Measurements from ENCODE around the gene SF3A2.
A peak's percentile ranks its signal among the peaks of the same experiment; 100 is the strongest.

The SF3A2 gene

GRCh38 chr19:2255982-2256685 lies 19.5 kb downstream of the SF3A2 start, which contains the start of gene JSRP1:
TSS of gene JSRP1 (minus strand) at chr19:2256417. CDS start at chr19:2255314, 1,103 bp downstream.
- ChIA-PET CTCF (no interaction called here), POLR2A (no interaction called here)
- H3K27ac ChIP-seq (ENCODE audit: extremely low read depth, low read depth, low read length) = no peak within 1 kb of the TSS
- no peak within 1 kb of the TSS for H3K4me3 ChIP-seq (ENCODE audit: low read depth, low read length)
- TF ChIP-seq SCRT1 (tag by site-specific recombination; IDR thresholded peaks at IDR 0.05; ENCODE audit: borderline replicate concordance) (peak; percentile 66; the same call in 1 of the 2 replicates), ZBTB8A (tag by site-specific recombination; IDR thresholded peaks at IDR 0.05) (0 out of 2 replicates have a peak, but pooled peaks have one; percentile 25), SP7 (tag by site-specific recombination; IDR thresholded peaks at IDR 0.05) (no peak), SCRT2 (tag by site-specific recombination; IDR thresholded peaks at IDR 0.05) (peak; percentile 89)
- TF ChIP-seq, protein P1, sequence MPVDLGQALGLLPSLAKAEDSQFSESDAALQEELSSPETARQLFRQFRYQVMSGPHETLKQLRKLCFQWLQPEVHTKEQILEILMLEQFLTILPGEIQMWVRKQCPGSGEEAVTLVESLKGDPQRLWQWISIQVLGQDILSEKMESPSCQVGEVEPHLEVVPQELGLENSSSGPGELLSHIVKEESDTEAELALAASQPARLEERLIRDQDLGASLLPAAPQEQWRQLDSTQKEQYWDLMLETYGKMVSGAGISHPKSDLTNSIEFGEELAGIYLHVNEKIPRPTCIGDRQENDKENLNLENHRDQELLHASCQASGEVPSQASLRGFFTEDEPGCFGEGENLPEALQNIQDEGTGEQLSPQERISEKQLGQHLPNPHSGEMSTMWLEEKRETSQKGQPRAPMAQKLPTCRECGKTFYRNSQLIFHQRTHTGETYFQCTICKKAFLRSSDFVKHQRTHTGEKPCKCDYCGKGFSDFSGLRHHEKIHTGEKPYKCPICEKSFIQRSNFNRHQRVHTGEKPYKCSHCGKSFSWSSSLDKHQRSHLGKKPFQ (tag by site-specific recombination; IDR thresholded peaks at IDR 0.05) = no peak
- H3K9me3 ChIP-seq (ENCODE audit: control insufficient read depth, insufficient read depth, low read depth, low read length) = no peaks in the 10 kb centered on the region
- no peaks in the 10 kb centered on the region for H3K4me1 ChIP-seq (ENCODE audit: control insufficient read depth, insufficient read depth, low read length)
- H3K36me3 ChIP-seq (ENCODE audit: control insufficient read depth in 2 of 2, insufficient read depth in 1 of 2, low read length in 2 of 2) = no peaks in the 10 kb centered on the region

GRCh38 chr19:2259336-2259735 lies 22.7 kb downstream of the SF3A2 start:
- Histone ChIP-seq H3K27ac (ENCODE audit: extremely low read depth, low read depth, low read length) (no peak overlapping the region), H3K4me3 (ENCODE audit: low read depth, low read length) (no peak overlapping the region), H3K9me3 (ENCODE audit: control insufficient read depth, insufficient read depth, low read depth, low read length) (no peaks in the 10 kb centered on the region), H3K36me3 (ENCODE audit: control insufficient read depth in 2 of 2, insufficient read depth in 1 of 2, low read length in 2 of 2) (no peaks in the 10 kb centered on the region), H3K4me1 (ENCODE audit: control insufficient read depth, insufficient read depth, low read length) (no peaks in the 10 kb centered on the region)
- POLR2A ChIA-PET = interaction anchor here (1.0 to 1.9 kb wide), 3 partner anchors 20 to 217 kb away, joined by 3 to 4 read pairs (median 3); partner anchors contain the start of genes GADD45B, LSM7 and SPPL2B
- CTCF ChIA-PET = interaction anchor here (0.6 to 1.7 kb wide), 6 partner anchors 15 to 387 kb away, joined by 3 to 11 read pairs (median 4); partner anchors contain the start of gene PLEKHJ1
- no peak for TF ChIP-seq ZSCAN23 (tag by site-specific recombination; IDR thresholded peaks at IDR 0.05)
- TF ChIP-seq MZF1 (tag by site-specific recombination; IDR thresholded peaks at IDR 0.05; ENCODE audit: borderline replicate concordance) = 0 out of 2 replicates have a peak, but pooled peaks have one; percentile 21
- TF ChIP-seq ZEB2 (tag by site-specific recombination; IDR thresholded peaks at IDR 0.05) = peak; percentile 60; the same call in 1 of the 2 replicates
- TF ChIP-seq, protein P2, sequence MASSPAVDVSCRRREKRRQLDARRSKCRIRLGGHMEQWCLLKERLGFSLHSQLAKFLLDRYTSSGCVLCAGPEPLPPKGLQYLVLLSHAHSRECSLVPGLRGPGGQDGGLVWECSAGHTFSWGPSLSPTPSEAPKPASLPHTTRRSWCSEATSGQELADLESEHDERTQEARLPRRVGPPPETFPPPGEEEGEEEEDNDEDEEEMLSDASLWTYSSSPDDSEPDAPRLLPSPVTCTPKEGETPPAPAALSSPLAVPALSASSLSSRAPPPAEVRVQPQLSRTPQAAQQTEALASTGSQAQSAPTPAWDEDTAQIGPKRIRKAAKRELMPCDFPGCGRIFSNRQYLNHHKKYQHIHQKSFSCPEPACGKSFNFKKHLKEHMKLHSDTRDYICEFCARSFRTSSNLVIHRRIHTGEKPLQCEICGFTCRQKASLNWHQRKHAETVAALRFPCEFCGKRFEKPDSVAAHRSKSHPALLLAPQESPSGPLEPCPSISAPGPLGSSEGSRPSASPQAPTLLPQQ (tag by site-specific recombination; IDR thresholded peaks at IDR 0.05) = 0 out of 2 replicates have a peak, but pooled peaks have one; percentile 19
- no peak for TF ChIP-seq ZNF48 (tag by site-specific recombination; IDR thresholded peaks at IDR 0.05)
- TF ChIP-seq ZNF416 (tag by site-specific recombination; IDR thresholded peaks at IDR 0.05) = no peak
- peak; percentile 51 for TF ChIP-seq ZBTB17 (tag by site-specific recombination; IDR thresholded peaks at IDR 0.05)
- peak; percentile 39 for TF ChIP-seq ZNF629 (tag by site-specific recombination; IDR thresholded peaks at IDR 0.05)
- TF ChIP-seq ZNF404 (tag by site-specific recombination; IDR thresholded peaks at IDR 0.05) = no peak
- no peak for TF ChIP-seq ZNF707 (tag by site-specific recombination; IDR thresholded peaks at IDR 0.05)
- TF ChIP-seq ZNF544 (tag by site-specific recombination; IDR thresholded peaks at IDR 0.05) = no peak
- TF ChIP-seq, protein P3, sequence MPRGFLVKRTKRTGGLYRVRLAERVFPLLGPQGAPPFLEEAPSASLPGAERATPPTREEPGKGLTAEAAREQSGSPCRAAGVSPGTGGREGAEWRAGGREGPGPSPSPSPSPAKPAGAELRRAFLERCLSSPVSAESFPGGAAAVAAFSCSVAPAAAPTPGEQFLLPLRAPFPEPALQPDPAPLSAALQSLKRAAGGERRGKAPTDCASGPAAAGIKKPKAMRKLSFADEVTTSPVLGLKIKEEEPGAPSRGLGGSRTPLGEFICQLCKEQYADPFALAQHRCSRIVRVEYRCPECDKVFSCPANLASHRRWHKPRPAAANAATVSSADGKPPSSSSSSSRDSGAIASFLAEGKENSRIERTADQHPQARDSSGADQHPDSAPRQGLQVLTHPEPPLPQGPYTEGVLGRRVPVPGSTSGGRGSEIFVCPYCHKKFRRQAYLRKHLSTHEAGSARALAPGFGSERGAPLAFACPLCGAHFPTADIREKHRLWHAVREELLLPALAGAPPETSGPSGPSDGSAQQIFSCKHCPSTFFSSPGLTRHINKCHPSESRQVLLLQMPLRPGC (tag by site-specific recombination; IDR thresholded peaks at IDR 0.05) = peak; percentile 33; the same call in 1 of the 2 replicates
- peak; percentile 92 for TF ChIP-seq ZNF600 (tag by site-specific recombination; IDR thresholded peaks at IDR 0.05)
- TF ChIP-seq ZNF501 (tag by site-specific recombination; IDR thresholded peaks at IDR 0.05) = no peak
- TF ChIP-seq ZNF670 (tag by site-specific recombination; IDR thresholded peaks at IDR 0.05; ENCODE audit: low read depth) = no peak
- TF ChIP-seq KLF7 (tag by site-specific recombination; IDR thresholded peaks at IDR 0.05; ENCODE audit: borderline replicate concordance) = no peak
- TF ChIP-seq, protein P4, sequence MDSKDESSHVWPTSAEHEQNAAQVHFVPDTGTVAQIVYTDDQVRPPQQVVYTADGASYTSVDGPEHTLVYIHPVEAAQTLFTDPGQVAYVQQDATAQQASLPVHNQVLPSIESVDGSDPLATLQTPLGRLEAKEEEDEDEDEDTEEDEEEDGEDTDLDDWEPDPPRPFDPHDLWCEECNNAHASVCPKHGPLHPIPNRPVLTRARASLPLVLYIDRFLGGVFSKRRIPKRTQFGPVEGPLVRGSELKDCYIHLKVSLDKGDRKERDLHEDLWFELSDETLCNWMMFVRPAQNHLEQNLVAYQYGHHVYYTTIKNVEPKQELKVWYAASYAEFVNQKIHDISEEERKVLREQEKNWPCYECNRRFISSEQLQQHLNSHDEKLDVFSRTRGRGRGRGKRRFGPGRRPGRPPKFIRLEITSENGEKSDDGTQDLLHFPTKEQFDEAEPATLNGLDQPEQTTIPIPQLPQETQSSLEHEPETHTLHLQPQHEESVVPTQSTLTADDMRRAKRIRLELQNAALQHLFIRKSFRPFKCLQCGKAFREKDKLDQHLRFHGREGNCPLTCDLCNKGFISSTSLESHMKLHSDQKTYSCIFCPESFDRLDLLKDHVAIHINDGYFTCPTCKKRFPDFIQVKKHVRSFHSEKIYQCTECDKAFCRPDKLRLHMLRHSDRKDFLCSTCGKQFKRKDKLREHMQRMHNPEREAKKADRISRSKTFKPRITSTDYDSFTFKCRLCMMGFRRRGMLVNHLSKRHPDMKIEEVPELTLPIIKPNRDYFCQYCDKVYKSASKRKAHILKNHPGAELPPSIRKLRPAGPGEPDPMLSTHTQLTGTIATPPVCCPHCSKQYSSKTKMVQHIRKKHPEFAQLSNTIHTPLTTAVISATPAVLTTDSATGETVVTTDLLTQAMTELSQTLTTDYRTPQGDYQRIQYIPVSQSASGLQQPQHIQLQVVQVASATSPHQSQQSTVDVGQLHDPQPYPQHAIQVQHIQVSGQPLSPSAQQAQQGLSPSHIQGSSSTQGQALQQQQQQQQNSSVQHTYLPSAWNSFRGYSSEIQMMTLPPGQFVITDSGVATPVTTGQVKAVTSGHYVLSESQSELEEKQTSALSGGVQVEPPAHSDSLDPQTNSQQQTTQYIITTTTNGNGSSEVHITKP (tag by site-specific recombination; IDR thresholded peaks at IDR 0.05) = peak; percentile 69
- no peak for TF ChIP-seq BCL11A (tag by site-specific recombination; IDR thresholded peaks at IDR 0.05; ENCODE audit: low read depth)
- no peak for TF ChIP-seq ZNF221 (tag by site-specific recombination; IDR thresholded peaks at IDR 0.05; ENCODE audit: borderline replicate concordance)
- peak; percentile 25; the same call in 1 of the 2 replicates for TF ChIP-seq KLF8 (tag by site-specific recombination; IDR thresholded peaks at IDR 0.05)
- no peak for TF ChIP-seq ZNF426 (tag by site-specific recombination; IDR thresholded peaks at IDR 0.05)
